Left colon (tissue), 2 donors: Measurements from ENCODE around the gene RTL1. TPM values are rescaled to one million over a fixed set of nuclear protein-coding genes. Genes with fewer than 3 reads are reported as not detected.

Source experiments
- microRNA-seq, 2 donors: library from miRNA; unstranded; fragments of <30 nt; microRNA quantifications; one replicate each; pipeline versions ENCODE4 v1.1.0 to v1.2.0, GENCODE V29; 2020
- total RNA-seq, 2 donors: library from RNA; stranded (reverse); fragmentation: NEBNext Ultra II Directional; extraction: Animal tissue kit (Norgen Biotek cat#: 25700); gene quantifications; one replicate each; pipeline ENCODE4 v1.2.1, GENCODE V29; 2021
- donor health status: DM: no; HTN: no; CAD: no.
- donor health status: DM: yes; HTN: yes; CAD: no.

Gene RTL1
- total RNA-seq, 2 donors from 2014 or later, result not detected

Small RNA genes within 50 kb of the gene (microRNA-seq; reads per million reads assigned to microRNA genes)
- gene MIR127, result 680 to 1,016 reads per million in 2 donors
- gene MIR136, result 6.9 to 40.8 reads per million in 2 donors
- gene MIR337, result 98.7 to 1,094 reads per million in 2 donors
- 13.3 to 23.1 reads per million in 2 donors for gene MIR370
- gene MIR431, result 29.9 to 58.5 reads per million in 2 donors
- gene MIR432, result 87.0 to 102 reads per million in 2 donors
- gene MIR433, result 38.9 to 44.9 reads per million in 2 donors
- 78.9 to 142 reads per million in 2 donors for gene MIR493
- gene MIR665, result 1.1 to 8.2 reads per million in 2 donors

Other genes with a start within 250 kb of the RTL1 start
- gene DLK1, start 176.8 kb downstream of the RTL1 start, total RNA-seq, result not detected
- gene MEG3, start 77.6 kb downstream of the RTL1 start, total RNA-seq, result 10 to 100 TPM in 1 of 2 donors, 1 to 10 TPM in 1; 8.1 to 13.0 TPM